Right atrium auricular region (tissue), 2 donors: ENCODE results near the gene CLDN2. TPM values are rescaled to one million over a fixed set of nuclear protein-coding genes. Genes with fewer than 3 reads are reported as not detected.
A peak's percentile ranks its signal among the peaks of the same experiment; 100 is the strongest.

Experiments
- DNase-seq: peaks from one replicate; pipeline ENCODE4 v3.0.0-alpha.2; 2019; ENCODE audit warnings: low spot score
- H3K27ac ChIP-seq, 2 donors: fragments of 200-600 bp; sonication (generic); 1 replicate in 1 of 2; 2 replicates in 1 of 2; pipeline ENCODE4 v1.5.1; 2016 to 2019
- H3K27me3 ChIP-seq, 2 donors: fragments of 200-600 bp; sonication (generic); one replicate each; pipeline versions ENCODE4 v1.5.1 to v1.6.0; 2017 to 2019
- H3K36me3 ChIP-seq: fragments of 200-600 bp; sonication (generic); one replicate; pipeline ENCODE4 v1.5.1; 2016
- H3K4me1 ChIP-seq, 2 donors: fragments of 200-600 bp; sonication (generic); one replicate each; pipeline versions ENCODE4 v1.5.1 to v1.6.0; 2017 to 2019
- H3K4me3 ChIP-seq, 2 donors: fragments of 200-600 bp; sonication (generic); 1 replicate in 1 of 2; 2 replicates in 1 of 2; pipeline ENCODE4 v1.5.1; 2017 to 2019; ENCODE audit warnings: mild to moderate bottlenecking in 1 of 2, moderate library complexity in 1 of 2
- H3K9me3 ChIP-seq, 2 donors: fragments of 200-600 bp; sonication (generic); one replicate each; pipeline ENCODE4 v1.5.1; 2019
- total RNA-seq, 2 donors: library from RNA; depleted of rRNA; stranded (reverse); fragments of >200 nt; gene quantifications; one replicate each; pipeline ENCODE4 v1.1.0, GENCODE V29; 2016
- TF ChIP-seq, protein P1 (sequence below), 2 donors: fragments of 200-600 bp; sonication (generic); IDR thresholded peaks; one replicate each; pipeline ENCODE4 v1.5.1; 2019; ENCODE audit warnings: antibody characterized with exemption in 2 of 2

CLDN2 gene
- total RNA-seq, 2 donors from 2014 or later = not detected

DNA sequence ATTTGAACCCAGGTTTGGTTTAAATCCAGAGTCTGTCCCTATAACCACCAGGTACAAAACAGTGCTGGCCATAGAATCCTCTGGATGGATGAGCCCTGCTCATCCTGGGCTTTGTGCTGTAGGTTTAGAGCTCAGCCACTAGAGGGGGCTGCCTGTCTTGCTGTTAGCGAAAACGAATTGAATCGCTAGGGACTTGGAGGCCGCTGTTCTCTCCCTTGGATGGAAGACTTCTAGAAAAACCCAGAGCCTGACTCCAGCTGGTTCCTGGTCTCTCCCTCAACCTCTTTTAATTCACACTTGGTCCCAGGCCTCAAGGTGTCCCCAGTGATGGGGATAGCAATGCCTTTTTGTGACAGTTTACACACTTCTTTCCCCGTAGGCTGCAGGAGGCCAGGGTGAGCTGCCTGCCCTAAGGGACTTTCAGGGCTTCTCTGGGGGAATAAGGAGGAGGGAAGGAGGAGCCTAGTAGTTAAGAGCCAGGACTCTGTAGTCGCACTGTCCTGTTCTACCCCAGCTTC lies 25.8 kb upstream of the CLDN2 start:
- Histone ChIP-seq H3K27me3 (no peaks in the 10 kb centered on the region), H3K36me3 (no peaks in the 10 kb centered on the region), H3K9me3 (no peaks in the 10 kb centered on the region), H3K27ac (no peak overlapping the region), H3K4me1 (peaks cover 0 to 3% of the 10 kb centered on the region in 2 donors), H3K4me3 (no peak overlapping the region)
- TF ChIP-seq, protein P1, sequence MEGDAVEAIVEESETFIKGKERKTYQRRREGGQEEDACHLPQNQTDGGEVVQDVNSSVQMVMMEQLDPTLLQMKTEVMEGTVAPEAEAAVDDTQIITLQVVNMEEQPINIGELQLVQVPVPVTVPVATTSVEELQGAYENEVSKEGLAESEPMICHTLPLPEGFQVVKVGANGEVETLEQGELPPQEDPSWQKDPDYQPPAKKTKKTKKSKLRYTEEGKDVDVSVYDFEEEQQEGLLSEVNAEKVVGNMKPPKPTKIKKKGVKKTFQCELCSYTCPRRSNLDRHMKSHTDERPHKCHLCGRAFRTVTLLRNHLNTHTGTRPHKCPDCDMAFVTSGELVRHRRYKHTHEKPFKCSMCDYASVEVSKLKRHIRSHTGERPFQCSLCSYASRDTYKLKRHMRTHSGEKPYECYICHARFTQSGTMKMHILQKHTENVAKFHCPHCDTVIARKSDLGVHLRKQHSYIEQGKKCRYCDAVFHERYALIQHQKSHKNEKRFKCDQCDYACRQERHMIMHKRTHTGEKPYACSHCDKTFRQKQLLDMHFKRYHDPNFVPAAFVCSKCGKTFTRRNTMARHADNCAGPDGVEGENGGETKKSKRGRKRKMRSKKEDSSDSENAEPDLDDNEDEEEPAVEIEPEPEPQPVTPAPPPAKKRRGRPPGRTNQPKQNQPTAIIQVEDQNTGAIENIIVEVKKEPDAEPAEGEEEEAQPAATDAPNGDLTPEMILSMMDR (IDR thresholded peaks at IDR 0.05) = peak; percentile 57 to 82
- no peak for DNase-seq

DNA sequence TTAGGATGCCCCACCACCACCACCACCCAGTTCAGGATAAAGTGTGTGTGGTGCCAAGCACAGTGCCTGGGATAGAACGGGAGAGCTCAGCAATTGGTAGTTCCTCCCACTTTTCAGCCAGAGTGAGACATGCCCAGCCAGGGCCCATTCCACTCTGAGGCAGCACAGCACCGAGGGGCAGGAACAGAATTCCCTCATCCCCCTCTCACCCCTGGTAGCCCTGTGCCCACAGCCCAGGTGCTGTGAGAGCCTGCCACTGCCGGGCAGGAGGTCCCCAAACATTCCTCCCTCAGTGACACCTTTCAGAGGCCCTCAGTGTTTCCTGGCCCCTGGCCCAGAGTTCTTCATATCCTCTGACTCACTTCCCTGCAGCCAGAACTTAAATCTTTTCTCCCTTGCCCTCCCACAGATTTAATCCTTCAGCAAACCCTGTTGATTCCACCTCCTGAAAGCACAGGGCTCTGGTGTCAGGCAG lies 25.2 kb upstream of the CLDN2 start:
- DNase-seq = no peak
- H3K4me1 ChIP-seq = peaks cover 0 to 3% of the 10 kb centered on the region in 2 donors
- TF ChIP-seq, protein P1 (IDR thresholded peaks at IDR 0.05) = no peak
- no peak overlapping the region for H3K27ac ChIP-seq
- H3K27me3 ChIP-seq = no peaks in the 10 kb centered on the region
- no peak overlapping the region for H3K4me3 ChIP-seq
- H3K36me3 ChIP-seq = no peaks in the 10 kb centered on the region
- no peaks in the 10 kb centered on the region for H3K9me3 ChIP-seq

DNA sequence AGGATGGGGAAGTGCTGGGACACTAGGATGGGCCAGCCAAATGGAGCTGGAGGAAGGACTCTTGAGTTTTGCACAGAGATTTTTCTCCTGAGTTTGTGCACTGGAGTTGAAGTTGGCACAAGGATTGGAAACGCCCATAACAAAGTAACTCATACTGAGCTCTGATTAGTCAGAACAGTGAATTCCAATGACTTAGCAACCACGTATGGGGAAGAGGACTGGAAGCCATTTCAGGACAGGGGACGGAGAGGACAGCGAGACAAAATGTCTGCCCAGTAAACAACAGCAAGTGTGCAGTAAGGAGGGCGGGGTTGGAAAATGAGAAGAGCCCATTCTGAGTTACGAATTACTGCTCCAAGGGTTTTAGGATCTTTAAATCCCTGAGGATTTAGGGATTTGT lies 22.9 kb upstream of the CLDN2 start:
- no peak overlapping the region for H3K27ac ChIP-seq
- no peak overlapping the region for H3K4me3 ChIP-seq
- no peaks in the 10 kb centered on the region for H3K27me3 ChIP-seq
- DNase-seq = no peak
- H3K9me3 ChIP-seq = no peaks in the 10 kb centered on the region
- TF ChIP-seq, protein P1 (IDR thresholded peaks at IDR 0.05) = no peak
- peaks cover 0 to 3% of the 10 kb centered on the region in 2 donors for H3K4me1 ChIP-seq
- no peaks in the 10 kb centered on the region for H3K36me3 ChIP-seq

DNA sequence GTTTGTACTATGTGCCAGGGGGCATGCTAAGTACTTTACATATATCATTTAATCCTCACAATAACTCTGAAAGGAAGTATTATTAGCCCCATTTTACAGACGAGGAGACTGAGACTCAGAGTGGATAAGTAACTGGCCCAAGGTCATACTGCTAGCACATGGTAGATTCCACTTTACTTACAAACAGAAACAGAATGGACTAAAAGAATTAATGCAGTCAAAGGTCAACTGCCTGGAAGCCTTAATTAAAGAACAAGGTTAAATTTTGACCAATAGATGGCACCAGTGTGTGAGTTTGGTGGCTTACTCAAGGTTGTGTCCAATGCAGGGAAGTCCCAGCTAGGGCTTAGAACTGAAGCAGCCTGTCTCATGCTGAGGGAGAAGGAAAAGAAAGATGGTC lies 21.7 kb upstream of the CLDN2 start:
- TF ChIP-seq, protein P1 (IDR thresholded peaks at IDR 0.05) = peak in 1 of 2 donors; percentile 52
- DNase-seq = no peak
- Histone ChIP-seq H3K27ac (no peak overlapping the region), H3K4me3 (no peak overlapping the region), H3K9me3 (no peaks in the 10 kb centered on the region), H3K36me3 (no peaks in the 10 kb centered on the region), H3K27me3 (no peaks in the 10 kb centered on the region), H3K4me1 (peaks cover 0 to 3% of the 10 kb centered on the region in 2 donors)

DNA sequence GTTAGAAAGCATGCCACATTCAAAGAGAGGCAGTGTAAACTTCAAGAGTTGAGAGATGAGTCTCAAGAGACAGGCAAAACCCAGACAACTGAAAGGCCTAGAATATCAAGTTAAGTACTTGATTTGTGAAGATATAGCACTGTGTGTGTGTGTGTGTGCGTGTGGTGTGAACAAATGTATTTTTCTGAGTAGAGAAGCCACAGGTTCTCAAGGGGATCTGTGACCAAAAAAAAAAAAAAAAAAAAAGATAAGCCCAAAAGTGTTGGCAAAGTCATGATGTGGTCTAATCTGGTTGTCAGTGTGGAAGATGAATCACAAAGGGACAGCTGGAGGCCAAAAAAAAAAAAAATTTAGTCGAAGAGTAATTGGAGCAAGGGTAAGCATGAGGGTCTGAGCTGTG lies 20.9 kb upstream of the CLDN2 start:
- Histone ChIP-seq H3K36me3 (no peaks in the 10 kb centered on the region), H3K9me3 (no peaks in the 10 kb centered on the region), H3K4me3 (no peak overlapping the region), H3K27ac (no peak overlapping the region), H3K4me1 (peaks cover 0 to 3% of the 10 kb centered on the region in 2 donors), H3K27me3 (no peaks in the 10 kb centered on the region)
- TF ChIP-seq, protein P1 (IDR thresholded peaks at IDR 0.05) = no peak
- no peak for DNase-seq

DNA sequence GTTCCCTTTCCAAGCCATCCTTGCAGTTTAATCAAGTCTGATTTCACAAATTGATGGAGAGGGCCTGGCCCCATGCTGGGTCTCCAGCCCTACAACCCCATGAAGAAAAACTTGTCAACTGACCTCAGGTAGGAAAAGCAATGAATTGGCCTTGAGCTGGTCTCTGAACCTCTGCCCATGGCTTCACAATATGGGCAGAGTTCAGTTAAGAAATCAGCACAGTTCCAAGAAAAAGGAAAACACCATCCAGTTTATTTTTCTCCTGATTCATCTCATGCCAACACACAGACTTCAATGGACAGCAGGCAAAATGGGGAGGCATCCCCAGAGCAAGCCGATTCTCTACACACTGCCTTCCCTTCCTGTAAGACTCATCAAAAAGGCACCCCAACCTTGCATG lies 20.4 kb upstream of the CLDN2 start:
- H3K27me3 ChIP-seq = no peaks in the 10 kb centered on the region
- no peaks in the 10 kb centered on the region for H3K36me3 ChIP-seq
- no peak overlapping the region for H3K27ac ChIP-seq
- H3K4me3 ChIP-seq = no peak overlapping the region
- TF ChIP-seq, protein P1 (IDR thresholded peaks at IDR 0.05) = no peak
- H3K4me1 ChIP-seq = peaks cover 0 to 3% of the 10 kb centered on the region in 2 donors
- DNase-seq = no peak
- H3K9me3 ChIP-seq = no peaks in the 10 kb centered on the region
